IgD-negative memory B cell (primary cell): ENCODE measurements around the gene B4GALNT4. TPM values are rescaled to one million over a fixed set of nuclear protein-coding genes. Genes with fewer than 3 reads are reported as not detected.
"Not testable (repeated sequence)": the region's sequence is repeated elsewhere in the genome, so short reads cannot be mapped to it uniquely, and the experiment has no call there.

Source experiments
- H3K27ac Mint-ChIP-seq, 3 donors: one replicate each; pipeline ENCODE4 v1.8.0; 2020 to 2022; ENCODE audit warnings: mild to moderate bottlenecking in 3 of 3, mixed read lengths in 3 of 3, moderate library complexity in 1 of 3
- H3K27me3 Mint-ChIP-seq: one replicate; pipeline ENCODE4 v1.8.0; 2021; ENCODE audit warnings: mixed read lengths
- H3K36me3 Mint-ChIP-seq: one replicate; pipeline ENCODE4 v1.8.0; 2020; ENCODE audit warnings: mild to moderate bottlenecking, mixed read lengths
- H3K4me1 Mint-ChIP-seq, 3 donors: one replicate each; pipeline ENCODE4 v1.8.0; 2020 to 2022; ENCODE audit warnings: mixed read lengths in 3 of 3, mild to moderate bottlenecking in 1 of 3
- H3K4me3 Mint-ChIP-seq, 4 donors: one replicate each; pipeline ENCODE4 v1.8.0; 2020 to 2022; ENCODE audit warnings: mild to moderate bottlenecking in 4 of 4, mixed read lengths in 4 of 4, moderate library complexity in 3 of 4
- H3K9me3 Mint-ChIP-seq, 3 donors: one replicate each; pipeline ENCODE4 v1.8.0; 2020 to 2021; ENCODE audit warnings: mixed read lengths in 3 of 3, mild to moderate bottlenecking in 1 of 3
- polyA plus RNA-seq: library from polyadenylated mRNA; unstranded; fragments of 300-500 nt; fragmentation: Illumina TruSeq; gene quantifications from one replicate; pipeline ENCODE4 v1.2.3, GENCODE V29; 2021

The B4GALNT4 gene
- polyA plus RNA-seq, 1 donor from 2014 or later: not detected

DNA sequence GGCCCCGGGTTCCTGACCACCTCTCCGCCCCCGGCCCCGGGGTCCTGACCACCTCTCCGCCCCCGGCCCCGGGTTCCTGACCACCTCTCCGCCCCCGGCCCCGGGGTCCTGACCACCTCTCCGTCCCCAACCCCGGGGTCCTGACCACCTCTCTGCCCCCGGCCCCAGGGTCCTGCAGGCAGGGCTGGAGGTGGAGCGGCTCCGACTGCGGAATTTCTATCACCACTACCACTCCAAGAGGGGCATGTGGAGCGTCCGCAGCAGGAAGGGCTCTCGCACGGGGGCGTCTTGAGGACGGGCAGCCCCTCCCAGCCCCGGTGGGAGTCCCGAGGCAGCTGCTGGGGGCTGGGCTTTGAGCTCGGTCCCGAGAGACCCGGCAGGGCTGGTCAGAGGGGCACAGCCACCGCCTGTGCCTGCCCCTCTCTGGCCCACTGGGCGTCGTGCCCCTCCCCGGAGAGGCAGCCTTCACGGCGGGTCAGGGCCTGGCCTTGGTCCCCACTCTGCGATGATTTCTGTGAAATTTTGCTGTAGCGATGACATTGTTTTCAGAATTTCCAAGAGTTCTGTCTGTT lies 12.3 kb downstream of the B4GALNT4 start:
- Mint-ChIP-seq H3K27me3 (peaks cover 24% of the 10 kb centered on the region), H3K9me3 (peaks cover 0 to 1% (median under 1%) of the 10 kb centered on the region in 3 donors), H3K4me3 (peak overlapping the region in 1 of 4 donors; percentile 30), H3K27ac (no peak overlapping the region), H3K36me3 (no peaks in the 10 kb centered on the region), H3K4me1 (peaks cover 0 to 4% (median 3%) of the 10 kb centered on the region in 3 donors)

DNA sequence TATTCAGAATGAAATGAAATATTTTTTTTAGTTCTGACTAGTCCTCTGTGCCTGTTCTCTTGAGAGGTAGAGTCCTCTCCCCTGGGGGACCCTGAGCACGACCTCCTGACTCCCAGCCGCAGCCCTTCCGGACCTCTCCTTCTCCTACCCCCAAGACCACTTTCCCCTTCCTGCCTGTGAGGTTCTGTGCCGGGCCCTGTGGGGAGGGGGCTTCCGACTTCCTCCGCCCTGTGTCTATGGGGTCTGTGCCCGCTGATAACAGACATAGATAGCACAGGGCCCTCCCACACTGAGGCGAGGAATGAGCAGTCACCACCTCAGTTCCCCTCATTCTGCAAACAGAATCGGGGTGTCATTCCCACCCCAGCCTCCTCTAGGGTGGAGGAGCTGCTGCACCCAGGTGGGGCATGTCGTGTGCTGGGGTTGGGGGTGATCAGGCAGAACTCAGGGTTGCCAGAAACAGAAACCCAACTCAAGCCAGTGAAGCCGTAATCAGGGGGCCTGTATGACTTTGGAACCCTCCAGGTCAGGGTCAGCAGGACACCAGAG lies 12.9 kb downstream of the B4GALNT4 start:
- H3K27ac Mint-ChIP-seq: no peak overlapping the region
- peak overlapping the region in 1 of 4 donors; percentile 30 for H3K4me3 Mint-ChIP-seq
- H3K9me3 Mint-ChIP-seq: peaks cover 0 to 7% (median 3%) of the 10 kb centered on the region in 3 donors
- peaks cover 24% of the 10 kb centered on the region for H3K27me3 Mint-ChIP-seq
- peaks cover 2 to 6% (median 5%) of the 10 kb centered on the region in 3 donors for H3K4me1 Mint-ChIP-seq
- H3K36me3 Mint-ChIP-seq: peaks cover 1% of the 10 kb centered on the region

DNA sequence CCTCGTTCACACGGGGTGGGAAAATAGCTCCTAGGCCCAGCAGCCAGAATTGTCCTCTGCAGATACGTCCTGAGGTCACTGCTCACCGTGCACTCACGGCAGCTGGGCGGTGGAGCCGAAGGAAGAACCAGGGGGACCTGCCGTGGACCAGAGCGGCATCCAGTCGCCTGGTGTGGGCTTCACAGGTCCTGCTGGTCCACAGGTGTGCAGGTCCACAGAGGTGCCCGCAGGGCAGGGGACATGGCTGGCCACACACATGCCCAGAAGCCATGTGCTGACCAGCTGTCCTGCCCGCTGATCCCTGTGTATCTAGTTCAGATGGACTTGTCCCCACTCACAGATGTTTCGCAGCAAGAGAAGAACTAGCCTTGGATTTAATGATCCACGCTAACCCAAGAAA lies 14.1 kb downstream of the B4GALNT4 start:
- Mint-ChIP-seq H3K9me3 (peaks cover 0 to 8% (median 3%) of the 10 kb centered on the region in 3 donors), H3K36me3 (peaks cover 1% of the 10 kb centered on the region), H3K27me3 (peaks cover 17% of the 10 kb centered on the region), H3K27ac (peak overlapping the region in 1 of 3 donors; percentile 55), H3K4me3 (no peak overlapping the region), H3K4me1 (peaks cover 5 to 12% (median 6%) of the 10 kb centered on the region in 3 donors)

DNA sequence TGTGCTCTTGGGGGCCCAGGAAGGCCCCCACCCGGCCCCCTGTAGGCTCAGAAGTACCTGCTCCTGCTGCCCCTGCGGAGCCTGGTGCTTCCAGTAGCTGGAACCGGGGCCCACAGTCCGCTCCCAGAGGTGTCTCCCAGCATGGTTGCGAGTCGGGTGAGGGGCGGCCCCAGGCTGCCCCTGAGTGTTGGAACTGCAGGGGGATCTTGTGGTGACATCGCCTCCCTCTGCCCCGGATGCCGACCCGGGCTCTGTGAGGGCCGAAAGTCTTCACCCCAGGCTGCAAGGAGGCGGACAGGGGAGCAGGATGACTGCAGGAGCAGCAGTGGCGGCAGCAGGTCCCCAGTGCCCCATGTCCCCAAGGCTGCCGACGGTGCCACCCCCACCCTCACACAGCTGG lies 15.2 kb downstream of the B4GALNT4 start:
- peaks cover 15% of the 10 kb centered on the region for H3K27me3 Mint-ChIP-seq
- no peak overlapping the region for H3K27ac Mint-ChIP-seq
- H3K4me3 Mint-ChIP-seq: no peak overlapping the region
- H3K36me3 Mint-ChIP-seq: peaks cover 1% of the 10 kb centered on the region
- peaks cover 5 to 12% (median 6%) of the 10 kb centered on the region in 3 donors for H3K4me1 Mint-ChIP-seq
- H3K9me3 Mint-ChIP-seq: peaks cover 0 to 8% (median 3%) of the 10 kb centered on the region in 3 donors

DNA sequence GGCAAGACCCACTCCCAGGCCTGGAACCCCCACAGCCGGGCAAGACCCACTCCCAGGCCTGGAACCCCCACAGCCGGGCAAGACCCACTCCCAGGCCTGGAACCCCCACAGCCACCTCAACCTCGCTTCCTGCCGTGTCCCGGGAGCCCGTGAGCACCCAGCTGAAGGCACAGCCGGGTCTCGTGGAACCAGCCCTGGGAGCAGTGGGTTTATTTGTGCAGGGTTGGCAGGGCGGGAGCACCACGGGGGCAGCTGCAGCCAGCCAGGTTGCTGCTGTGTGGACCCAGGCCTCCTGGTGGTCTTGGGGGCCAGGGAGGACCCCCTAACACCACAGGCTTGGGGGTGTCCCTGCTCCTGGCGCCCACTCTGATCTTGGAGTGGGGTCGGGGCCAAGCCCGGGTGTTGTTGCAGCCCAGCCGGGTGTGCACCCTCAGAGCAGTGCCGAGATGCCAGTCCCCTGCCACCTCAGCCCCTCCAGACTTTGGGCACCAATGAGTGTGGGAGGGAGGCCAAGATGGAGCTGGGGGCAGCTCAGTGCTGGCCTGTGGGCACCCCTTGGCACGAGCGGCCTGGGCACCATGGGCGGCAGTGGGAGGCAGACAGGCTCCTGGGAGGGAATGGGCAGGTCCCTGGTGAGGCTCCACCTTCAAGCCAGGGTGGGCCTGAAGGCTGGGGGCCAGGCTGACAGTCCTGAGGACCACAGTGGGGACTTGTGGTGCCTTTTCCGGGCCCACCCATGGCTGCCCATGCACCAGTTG lies 16.5 kb downstream of the B4GALNT4 start:
- H3K9me3 Mint-ChIP-seq: peaks cover 0 to 8% (median 3%) of the 10 kb centered on the region in 3 donors
- H3K27ac Mint-ChIP-seq: no peak overlapping the region
- H3K27me3 Mint-ChIP-seq: peaks cover 15% of the 10 kb centered on the region
- peaks cover 5 to 12% (median 6%) of the 10 kb centered on the region in 3 donors for H3K4me1 Mint-ChIP-seq
- peaks cover 1% of the 10 kb centered on the region for H3K36me3 Mint-ChIP-seq
- H3K4me3 Mint-ChIP-seq: no peak overlapping the region

DNA sequence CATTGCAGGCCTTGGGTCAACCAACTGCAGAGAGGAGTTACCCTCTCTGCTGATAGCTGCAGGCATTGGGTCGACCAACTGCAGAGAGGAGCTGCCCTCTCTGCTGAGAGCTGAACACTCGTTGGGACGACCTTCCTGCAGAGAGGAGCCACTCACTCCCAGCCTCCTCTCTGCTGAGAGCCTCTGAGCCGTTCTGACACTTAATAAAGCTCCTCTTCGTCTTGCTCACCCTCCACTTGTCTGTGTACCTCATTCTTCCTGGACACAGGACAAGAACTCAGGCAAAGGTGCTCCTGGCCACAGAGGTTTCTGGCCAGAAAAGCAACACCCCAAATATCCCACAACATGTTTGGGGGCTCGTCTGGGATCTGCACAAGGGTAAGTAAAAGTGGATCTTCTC lies 17.2 kb downstream of the B4GALNT4 start:
- Mint-ChIP-seq H3K27me3 (peaks cover 15% of the 10 kb centered on the region), H3K36me3 (peaks cover 1% of the 10 kb centered on the region), H3K4me1 (peaks cover 5 to 12% (median 6%) of the 10 kb centered on the region in 3 donors), H3K9me3 (peaks cover 0 to 8% (median 3%) of the 10 kb centered on the region in 3 donors), H3K27ac (no peak overlapping the region), H3K4me3 (peak overlapping the region in 1 of 4 donors; percentile 55)

DNA sequence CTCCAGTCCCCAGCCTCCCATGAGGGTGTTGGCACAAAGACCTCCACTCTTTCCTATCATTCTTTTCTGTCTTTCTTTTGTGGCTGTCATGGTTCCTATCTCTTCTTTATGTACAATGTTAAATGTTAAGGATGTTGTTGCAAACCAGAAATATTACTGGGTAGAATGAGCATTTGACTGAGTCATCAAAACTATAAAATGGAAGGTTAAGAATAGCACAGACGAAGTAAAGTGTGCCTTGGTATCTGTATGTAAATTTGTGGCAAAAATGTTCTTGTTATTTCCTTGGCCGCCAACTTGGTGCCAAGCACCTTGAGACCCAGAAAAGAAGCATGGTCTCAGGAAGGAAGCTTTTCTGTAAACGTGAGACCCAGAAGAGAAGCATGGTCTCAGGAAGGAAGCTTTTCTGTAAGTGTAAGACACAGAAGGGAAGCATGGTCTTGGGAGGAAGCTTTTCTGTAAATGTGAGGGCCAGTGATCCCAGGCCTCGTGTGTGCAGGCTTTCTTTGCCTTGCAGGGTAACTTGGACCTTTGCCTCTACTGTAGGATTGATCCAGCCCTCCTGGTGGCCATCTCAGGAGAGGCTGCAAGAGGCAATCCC lies 18.0 kb downstream of the B4GALNT4 start:
- peaks cover 1% of the 10 kb centered on the region for H3K36me3 Mint-ChIP-seq
- H3K4me1 Mint-ChIP-seq: peaks cover 3 to 8% (median 5%) of the 10 kb centered on the region in 3 donors
- H3K9me3 Mint-ChIP-seq: peaks cover 0 to 8% (median 3%) of the 10 kb centered on the region in 3 donors
- peak overlapping the region in 1 of 4 donors; percentile 65 for H3K4me3 Mint-ChIP-seq
- no peak overlapping the region for H3K27ac Mint-ChIP-seq
- peaks cover 10% of the 10 kb centered on the region for H3K27me3 Mint-ChIP-seq

DNA sequence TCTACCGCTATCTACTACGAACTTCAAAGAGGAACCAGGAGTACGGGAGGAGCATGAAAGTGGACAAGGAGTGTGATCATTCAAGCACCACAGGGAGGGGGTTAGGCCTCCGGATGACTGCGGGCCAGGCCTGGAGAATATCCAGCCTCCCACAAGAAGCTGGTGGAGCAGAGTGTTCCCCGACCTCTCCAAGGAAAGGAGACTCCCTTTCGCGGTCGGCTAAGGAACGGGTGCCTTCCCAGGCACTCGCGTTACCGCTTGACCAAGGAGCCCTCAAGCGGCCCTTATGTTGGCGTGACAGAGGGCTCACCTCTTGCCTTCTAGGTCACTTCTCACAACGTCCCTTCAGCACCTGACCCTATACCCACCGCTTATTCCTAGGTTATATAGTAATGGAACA lies 20.1 kb downstream of the B4GALNT4 start:
- not testable (repeated sequence) for H3K27ac Mint-ChIP-seq, H3K36me3 Mint-ChIP-seq, H3K4me3 Mint-ChIP-seq, H3K27me3 Mint-ChIP-seq, H3K9me3 Mint-ChIP-seq, H3K4me1 Mint-ChIP-seq

DNA sequence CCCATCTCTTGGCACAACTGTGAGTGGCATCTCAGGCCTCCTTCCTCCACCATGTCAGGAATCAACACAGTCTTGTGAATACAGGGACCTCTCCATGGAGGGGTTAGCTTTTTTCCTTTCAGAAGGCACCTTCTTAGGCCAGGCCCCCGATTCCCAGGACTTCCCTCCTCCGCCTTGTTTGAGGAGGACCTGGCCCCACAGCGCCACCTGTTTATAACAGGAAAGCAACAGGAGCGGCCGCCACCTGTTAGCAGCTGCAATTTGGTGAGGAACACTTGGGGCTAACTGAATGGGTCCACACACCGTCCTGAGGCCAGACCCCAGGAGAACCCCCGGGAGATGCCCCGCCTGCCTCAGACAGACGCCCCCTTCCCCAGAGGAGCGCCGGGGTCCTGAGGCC lies 20.9 kb downstream of the B4GALNT4 start:
- Mint-ChIP-seq H3K4me1 (peaks cover 3 to 8% (median 5%) of the 10 kb centered on the region in 3 donors), H3K4me3 (no peak overlapping the region), H3K9me3 (peaks cover 0 to 8% (median 3%) of the 10 kb centered on the region in 3 donors), H3K36me3 (peaks cover 1% of the 10 kb centered on the region), H3K27me3 (no peaks in the 10 kb centered on the region), H3K27ac (no peak overlapping the region)

DNA sequence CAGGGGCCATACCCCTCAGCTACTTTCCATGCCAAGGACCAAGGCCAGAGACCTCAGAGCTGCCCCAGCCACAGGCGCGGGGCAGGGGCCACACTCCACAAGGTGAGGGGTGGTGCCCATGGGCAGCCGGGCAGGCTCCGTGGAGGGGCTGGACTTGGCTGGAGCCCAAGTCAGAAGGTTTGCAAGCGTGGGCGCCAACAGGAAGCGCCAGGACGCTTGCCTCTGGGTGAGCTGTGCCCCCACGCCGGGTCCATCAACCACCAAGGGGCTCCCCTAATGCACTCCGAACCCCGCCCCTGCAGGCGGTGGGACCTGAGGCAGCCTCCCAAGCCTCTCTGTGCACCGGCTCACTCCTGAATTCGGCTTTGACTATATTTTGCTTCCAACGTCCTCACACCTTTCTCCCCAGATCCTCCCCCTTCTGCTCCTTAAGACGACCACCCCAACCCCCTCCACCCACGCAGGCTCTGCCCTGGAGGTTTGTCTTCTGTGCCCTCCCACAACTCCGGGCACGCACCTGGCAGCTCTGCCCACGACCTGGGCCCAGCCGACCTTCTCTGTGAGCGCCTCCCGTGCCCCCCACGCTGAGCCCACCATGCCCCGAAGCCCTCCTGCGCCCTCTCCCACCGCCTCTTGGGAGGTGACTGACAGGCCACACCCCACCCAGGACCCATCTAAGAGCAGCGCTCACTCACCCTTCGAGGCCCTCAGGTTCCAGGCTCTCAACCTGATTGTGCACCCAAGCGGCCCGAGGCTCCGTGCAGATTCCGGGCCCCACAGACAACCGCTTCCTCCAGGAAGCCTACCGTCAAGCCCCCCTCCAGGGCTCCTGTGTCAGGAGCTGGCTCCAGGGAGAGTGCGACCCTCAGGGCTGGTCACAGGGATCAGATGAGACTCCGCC lies 22.1 kb downstream of the B4GALNT4 start:
- no peaks in the 10 kb centered on the region for H3K27me3 Mint-ChIP-seq
- peaks cover 3 to 8% (median 5%) of the 10 kb centered on the region in 3 donors for H3K4me1 Mint-ChIP-seq
- H3K36me3 Mint-ChIP-seq: peaks cover 1% of the 10 kb centered on the region
- H3K4me3 Mint-ChIP-seq: no peak overlapping the region
- peak overlapping the region in 1 of 3 donors; percentile 62 for H3K27ac Mint-ChIP-seq
- peaks cover 0 to 8% (median 3%) of the 10 kb centered on the region in 3 donors for H3K9me3 Mint-ChIP-seq

DNA sequence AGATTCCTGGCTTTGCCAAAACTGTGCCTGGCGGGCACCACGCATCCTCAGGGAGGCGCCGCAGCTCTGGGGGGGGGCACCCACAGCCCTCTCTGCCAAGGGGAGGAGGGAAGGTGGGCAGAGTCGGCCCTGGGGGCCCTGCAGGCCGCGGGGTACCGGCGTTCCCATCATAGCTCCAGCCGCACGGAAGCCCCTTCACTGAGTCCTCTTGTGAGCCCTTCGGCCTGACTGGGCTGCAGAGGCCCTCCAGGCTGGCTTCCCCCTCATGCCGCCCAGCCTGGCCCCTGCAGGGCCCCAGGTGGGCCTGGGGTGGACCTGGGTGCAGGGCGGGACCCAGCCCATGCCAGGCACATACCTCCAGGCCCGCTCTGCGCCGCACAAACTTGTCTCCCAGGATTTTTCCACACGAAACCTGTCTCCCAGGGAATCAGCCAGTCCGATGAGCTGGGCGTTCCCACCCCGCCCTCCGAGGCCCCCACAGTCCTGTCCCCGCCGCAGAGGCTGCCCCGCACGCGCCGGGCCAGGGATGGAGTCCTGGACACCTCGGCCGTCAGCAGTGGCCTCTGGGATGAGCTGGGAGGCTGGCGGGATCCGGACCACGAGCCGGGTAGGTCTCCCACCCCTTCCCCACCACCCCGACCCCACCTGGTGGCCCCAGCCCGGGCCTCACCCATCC lies 22.9 kb downstream of the B4GALNT4 start:
- no peak overlapping the region for H3K27ac Mint-ChIP-seq
- H3K36me3 Mint-ChIP-seq: no peaks in the 10 kb centered on the region
- H3K9me3 Mint-ChIP-seq: peaks cover 0 to under 1% (median 0%) of the 10 kb centered on the region in 3 donors
- H3K27me3 Mint-ChIP-seq: no peaks in the 10 kb centered on the region
- no peak overlapping the region for H3K4me3 Mint-ChIP-seq
- H3K4me1 Mint-ChIP-seq: peaks cover 2 to 5% (median 2%) of the 10 kb centered on the region in 3 donors

DNA sequence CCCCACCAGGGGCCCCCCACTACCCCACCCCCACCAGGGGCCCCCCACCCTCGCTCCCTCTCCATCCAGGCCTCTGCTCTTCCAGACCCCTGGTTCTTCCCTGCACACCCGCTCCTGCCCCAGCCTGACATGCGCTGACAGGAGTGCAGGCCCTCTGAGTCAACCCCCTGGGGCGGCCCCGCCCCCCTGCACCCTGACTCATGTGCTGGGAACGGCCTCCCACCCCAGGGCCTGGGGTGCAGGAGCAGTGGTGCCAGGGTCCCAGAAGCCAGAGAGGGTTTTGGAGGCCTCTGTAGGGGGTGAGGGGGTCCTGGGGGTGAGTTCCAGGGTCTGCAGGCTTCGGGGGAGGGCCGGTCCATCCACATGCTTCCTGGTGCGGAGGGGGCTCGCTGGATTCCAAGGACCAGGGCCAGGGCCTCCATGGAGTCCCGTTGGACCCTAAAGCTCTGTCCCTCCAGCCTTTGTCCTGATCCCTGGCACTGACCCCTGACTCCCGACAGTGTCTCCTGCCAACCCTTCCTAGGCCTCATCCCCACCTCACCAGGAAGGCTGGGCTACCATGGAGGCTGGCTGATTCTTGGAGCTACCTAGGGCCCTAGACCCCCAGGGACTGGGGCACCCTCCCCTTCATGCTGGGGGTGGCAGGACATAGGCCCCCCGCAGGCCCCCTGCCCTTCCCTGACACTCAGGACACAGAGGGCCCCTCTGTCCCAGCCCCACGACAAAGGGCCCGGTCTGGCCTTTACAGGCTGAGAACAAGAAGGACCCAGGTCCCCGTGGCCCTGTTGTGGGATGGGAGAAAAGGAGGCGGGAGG lies 24.1 kb downstream of the B4GALNT4 start:
- no peaks in the 10 kb centered on the region for H3K36me3 Mint-ChIP-seq
- H3K4me3 Mint-ChIP-seq: no peak overlapping the region
- H3K27ac Mint-ChIP-seq: no peak overlapping the region
- H3K27me3 Mint-ChIP-seq: no peaks in the 10 kb centered on the region
- peaks cover 0 to 2% (median 0%) of the 10 kb centered on the region in 3 donors for H3K4me1 Mint-ChIP-seq
- H3K9me3 Mint-ChIP-seq: no peaks in the 10 kb centered on the region
